Measurements from ENCODE around the gene APOL5.

APOL5 gene

GRCh38 chr22:35743326-35743860 is 25.7 kb downstream of the APOL5 start:
- DNase-seq: no peak

- DNase-seq: no peak
Observed at GRCh38 chr22:35746248-35746647, 28.6 kb downstream of the APOL5 start.

GRCh38 chr22:35746946-35747703 is 29.5 kb downstream of the APOL5 start:
- DNase-seq: no peak

GRCh38 chr22:35749808-35750207 is 32.1 kb downstream of the APOL5 start:
- DNase-seq: no peak

- no peak for DNase-seq
Observed at GRCh38 chr22:35752006-35752862, 34.6 kb downstream of the APOL5 start.

GRCh38 chr22:35752863-35753189 is 35.2 kb downstream of the APOL5 start:
- DNase-seq: no peak

- no peak for DNase-seq
Observed at GRCh38 chr22:35754761-35755160, 37.1 kb downstream of the APOL5 start.

- no peak for DNase-seq
Observed at GRCh38 chr22:35756722-35757121, 39.0 kb downstream of the APOL5 start.

GRCh38 chr22:35758394-35758793 is 40.7 kb downstream of the APOL5 start:
- DNase-seq: no peak

GRCh38 chr22:35761037-35761436 is 43.4 kb downstream of the APOL5 start:
- no peak for DNase-seq

- peak; percentile 49 for DNase-seq
Observed at GRCh38 chr22:35766654-35767580, 49.2 kb downstream of the APOL5 start.

GRCh38 chr22:35769974-35770373 is 52.3 kb downstream of the APOL5 start:
- DNase-seq: no peak

GRCh38 chr22:35775339-35775738 is 57.7 kb downstream of the APOL5 start:
- no peak for DNase-seq

- DNase-seq: no peak
Observed at GRCh38 chr22:35777335-35777975, 59.8 kb downstream of the APOL5 start.
